ENCODE results near the gene KIF18A.
"Not testable (repeated sequence)": the region's sequence is repeated elsewhere in the genome, so short reads cannot be mapped to it uniquely, and the experiment has no call there.

Gene KIF18A

DNA sequence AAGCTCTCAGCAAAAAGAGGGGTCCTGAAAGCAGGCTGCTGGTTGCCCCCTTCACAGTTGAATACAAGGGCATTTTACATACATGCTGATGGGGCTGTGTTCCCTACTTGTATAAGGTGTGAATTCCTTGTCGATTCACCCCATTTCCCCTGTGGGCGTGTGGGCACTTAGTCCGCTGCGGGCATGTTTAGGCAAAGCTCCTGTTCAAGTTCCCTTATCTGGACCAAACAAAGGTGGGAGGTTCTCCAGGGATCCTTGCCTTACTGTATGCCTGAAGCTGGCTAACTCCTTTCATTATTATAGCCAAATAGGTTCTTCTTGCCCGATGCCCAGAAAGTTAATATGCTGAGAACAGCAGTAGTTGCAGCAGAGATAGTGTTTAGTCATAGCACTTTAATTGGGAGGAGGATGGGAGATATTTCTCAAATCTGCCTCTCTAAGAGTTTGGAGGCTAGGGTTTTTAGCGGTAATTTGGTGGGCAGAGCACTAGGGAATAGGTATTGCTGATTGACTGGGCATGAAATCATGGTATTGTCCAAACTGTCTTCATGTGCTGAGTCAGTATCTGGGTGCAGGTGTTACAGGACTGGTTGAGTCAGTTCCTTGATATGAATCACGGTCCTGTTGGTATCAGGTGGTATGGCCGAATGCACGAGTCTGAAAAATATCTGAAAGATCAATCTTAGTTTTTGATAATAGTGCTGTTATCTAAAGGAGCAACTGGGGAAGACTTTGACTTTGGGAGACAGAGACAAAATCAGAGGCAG, 32.9 kb upstream of the KIF18A start:
- no peak for DNase-seq (ENCODE audit: low read depth in 2 of 2)
- TF ChIP-seq, protein P1, sequence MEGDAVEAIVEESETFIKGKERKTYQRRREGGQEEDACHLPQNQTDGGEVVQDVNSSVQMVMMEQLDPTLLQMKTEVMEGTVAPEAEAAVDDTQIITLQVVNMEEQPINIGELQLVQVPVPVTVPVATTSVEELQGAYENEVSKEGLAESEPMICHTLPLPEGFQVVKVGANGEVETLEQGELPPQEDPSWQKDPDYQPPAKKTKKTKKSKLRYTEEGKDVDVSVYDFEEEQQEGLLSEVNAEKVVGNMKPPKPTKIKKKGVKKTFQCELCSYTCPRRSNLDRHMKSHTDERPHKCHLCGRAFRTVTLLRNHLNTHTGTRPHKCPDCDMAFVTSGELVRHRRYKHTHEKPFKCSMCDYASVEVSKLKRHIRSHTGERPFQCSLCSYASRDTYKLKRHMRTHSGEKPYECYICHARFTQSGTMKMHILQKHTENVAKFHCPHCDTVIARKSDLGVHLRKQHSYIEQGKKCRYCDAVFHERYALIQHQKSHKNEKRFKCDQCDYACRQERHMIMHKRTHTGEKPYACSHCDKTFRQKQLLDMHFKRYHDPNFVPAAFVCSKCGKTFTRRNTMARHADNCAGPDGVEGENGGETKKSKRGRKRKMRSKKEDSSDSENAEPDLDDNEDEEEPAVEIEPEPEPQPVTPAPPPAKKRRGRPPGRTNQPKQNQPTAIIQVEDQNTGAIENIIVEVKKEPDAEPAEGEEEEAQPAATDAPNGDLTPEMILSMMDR (IDR thresholded peaks at IDR 0.05; ENCODE audit: low read depth, low read length): no peak
- no peak overlapping the region for H3K4me3 ChIP-seq (replicated peaks in 1 of 2; ENCODE audit: low read depth in 2 of 2, low read length in 2 of 2)

DNA sequence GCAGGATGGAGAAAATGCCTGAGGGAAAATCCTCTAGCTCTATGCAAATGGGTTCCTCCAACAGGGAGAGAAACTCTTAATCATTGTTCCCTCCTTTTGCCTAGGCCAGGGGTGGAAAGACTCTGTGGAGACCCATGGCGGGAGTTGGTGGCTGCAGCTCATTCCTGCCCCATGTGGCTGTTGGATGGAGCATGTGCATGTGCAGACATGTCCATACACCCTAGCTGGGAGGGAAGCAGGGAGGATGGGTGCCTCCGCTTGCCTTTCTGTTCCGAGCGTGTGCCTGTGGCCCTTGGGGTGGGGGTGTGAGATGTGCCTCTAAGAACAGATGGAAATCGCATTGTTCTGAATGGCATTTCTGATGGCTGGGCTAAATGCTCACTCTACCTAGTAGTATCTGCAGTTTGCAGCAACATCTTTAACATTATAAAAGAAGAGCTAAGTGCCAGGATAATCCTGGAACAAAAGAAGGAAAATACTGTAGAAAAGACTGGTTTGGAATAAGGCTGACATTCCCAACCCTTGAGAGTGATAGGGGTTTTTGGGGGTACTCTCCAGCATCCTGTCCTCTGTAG, 32.0 kb upstream of the KIF18A start:
- no peak overlapping the region for H3K4me3 ChIP-seq (replicated peaks in 1 of 2; ENCODE audit: low read depth in 2 of 2, low read length in 2 of 2)
- DNase-seq (ENCODE audit: low read depth in 2 of 2): no peak
- TF ChIP-seq, protein P1 (IDR thresholded peaks at IDR 0.05; ENCODE audit: low read depth, low read length): no peak

DNA sequence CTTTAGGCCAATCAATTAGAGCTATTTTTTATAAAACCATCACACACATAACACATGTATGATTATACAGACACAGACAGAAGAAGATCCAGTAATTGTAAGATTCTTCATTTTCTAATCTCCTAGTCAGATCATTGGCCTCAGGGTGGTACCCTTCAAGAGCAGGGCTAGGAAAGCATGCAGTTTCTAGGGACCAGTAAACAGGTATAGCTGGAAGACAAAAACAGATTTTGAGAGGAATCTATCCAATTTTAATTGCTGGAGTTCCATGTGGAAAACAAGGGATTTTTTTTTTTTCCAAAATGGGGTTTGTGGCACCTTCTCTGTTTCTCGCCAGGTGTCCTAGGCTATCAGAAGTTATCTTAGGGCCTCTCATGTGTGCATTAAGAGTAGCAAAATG, 29.9 kb upstream of the KIF18A start:
- TF ChIP-seq, protein P1 (IDR thresholded peaks at IDR 0.05; ENCODE audit: low read depth, low read length): no peak
- DNase-seq (ENCODE audit: low read depth in 2 of 2): no peak
- H3K4me3 ChIP-seq (replicated peaks in 1 of 2; ENCODE audit: low read depth in 2 of 2, low read length in 2 of 2): no peak overlapping the region

DNA sequence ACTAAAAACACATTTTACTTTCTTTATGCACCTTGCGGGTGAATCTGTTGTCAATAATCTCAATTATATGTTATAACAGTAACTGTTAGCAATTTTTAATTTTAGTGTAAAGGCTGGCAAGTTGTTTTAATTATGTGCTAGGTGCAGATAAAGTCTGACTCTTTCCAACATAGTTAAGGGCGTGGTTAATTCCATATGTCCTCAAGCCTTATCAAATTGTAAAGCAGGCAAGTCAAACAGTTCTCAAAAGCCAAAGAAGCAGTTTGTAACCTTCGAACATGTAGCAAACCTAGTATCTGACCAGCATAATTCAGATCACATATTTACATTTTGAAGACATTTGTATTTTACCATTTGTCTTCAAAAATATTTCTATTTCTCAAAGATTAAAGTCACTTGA, 29.4 kb upstream of the KIF18A start:
- TF ChIP-seq, protein P1 (IDR thresholded peaks at IDR 0.05; ENCODE audit: low read depth, low read length): no peak
- no peak overlapping the region for H3K4me3 ChIP-seq (replicated peaks in 1 of 2; ENCODE audit: low read depth in 2 of 2, low read length in 2 of 2)
- DNase-seq (ENCODE audit: low read depth in 2 of 2): no peak

DNA sequence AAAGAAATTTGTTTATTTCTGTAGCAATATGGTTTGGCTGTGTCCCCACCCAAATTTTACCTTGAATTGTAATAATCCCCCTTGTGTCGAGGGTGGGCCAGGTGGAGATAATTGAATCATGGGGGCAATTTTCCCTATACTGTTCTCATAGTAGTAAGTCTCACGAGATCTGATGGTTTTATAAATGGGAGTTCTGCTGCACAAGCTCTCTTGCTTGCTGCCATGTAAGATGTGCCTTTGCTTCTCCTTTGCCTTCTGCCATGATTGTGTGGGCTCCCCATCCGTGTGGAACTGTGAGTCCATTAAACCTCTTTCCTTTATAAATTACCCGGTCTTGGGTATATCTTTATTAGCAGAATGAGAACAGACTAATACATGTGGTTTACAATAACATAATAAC, 28.2 kb upstream of the KIF18A start:
- H3K4me3 ChIP-seq (replicated peaks in 1 of 2; ENCODE audit: low read depth in 2 of 2, low read length in 2 of 2); DNase-seq (ENCODE audit: low read depth in 2 of 2): not testable (repeated sequence)

DNA sequence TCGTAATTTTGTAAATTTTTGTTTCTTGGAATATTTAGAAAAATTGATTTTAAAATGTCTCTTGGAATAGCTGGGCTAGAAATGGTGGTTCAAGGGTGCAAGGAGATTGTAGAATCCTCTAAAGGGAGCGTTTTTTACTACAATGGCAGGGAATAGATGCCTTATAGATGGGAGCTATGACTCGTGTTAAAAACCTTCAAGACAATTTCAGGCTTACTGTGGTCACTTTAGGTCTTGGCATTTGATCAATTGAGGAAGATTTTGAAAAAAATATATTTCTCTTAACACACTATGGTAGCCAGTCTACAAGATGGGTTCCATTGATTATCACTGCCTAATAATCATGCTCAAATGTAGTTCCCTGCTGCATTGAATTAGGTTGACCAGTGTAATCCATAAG, 25.2 kb upstream of the KIF18A start:
- peak in 1 of 2 donors; percentile 44 for DNase-seq (ENCODE audit: low read depth in 2 of 2)
- TF ChIP-seq, protein P1 (IDR thresholded peaks at IDR 0.05; ENCODE audit: low read depth, low read length): no peak
- no peak overlapping the region for H3K4me3 ChIP-seq (replicated peaks in 1 of 2; ENCODE audit: low read depth in 2 of 2, low read length in 2 of 2)

DNA sequence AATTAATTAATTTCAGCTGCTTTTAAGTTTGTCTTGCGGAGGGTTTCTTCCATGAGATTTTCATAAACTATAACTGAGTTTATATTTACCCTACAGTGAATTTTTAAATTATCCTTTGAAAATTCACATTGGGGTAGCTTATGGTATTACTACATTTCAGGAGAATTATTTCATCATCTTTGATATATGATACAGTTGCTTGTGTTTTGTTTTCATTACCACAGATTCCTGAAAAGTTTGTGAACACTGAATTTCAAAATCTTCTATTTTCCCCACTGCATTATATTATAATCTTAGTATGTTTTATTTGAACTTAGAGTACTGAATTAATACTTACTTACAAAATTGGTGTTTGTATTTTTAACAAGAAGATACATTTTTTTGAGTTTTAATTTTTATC, 24.6 kb upstream of the KIF18A start:
- DNase-seq (ENCODE audit: low read depth in 2 of 2): peak in 1 of 2 donors; percentile 38
- no peak overlapping the region for H3K4me3 ChIP-seq (replicated peaks in 1 of 2; ENCODE audit: low read depth in 2 of 2, low read length in 2 of 2)
- TF ChIP-seq, protein P1 (IDR thresholded peaks at IDR 0.05; ENCODE audit: low read depth, low read length): no peak
